Endothelial cell of coronary artery (primary cell): Measurements from ENCODE around the gene COMMD8. TPM values are rescaled to one million over a fixed set of nuclear protein-coding genes. Genes with fewer than 3 reads are reported as not detected.

Experiments
- total RNA-seq: library from RNA; depleted of rRNA; stranded (reverse); fragments of >200 nt; gene quantifications from 2 replicates; pipeline ENCODE4 v1.2.3, GENCODE V29; 2014

COMMD8 gene
- 12.1 and 16.4 TPM in 2 replicates for total RNA-seq

DNA sequence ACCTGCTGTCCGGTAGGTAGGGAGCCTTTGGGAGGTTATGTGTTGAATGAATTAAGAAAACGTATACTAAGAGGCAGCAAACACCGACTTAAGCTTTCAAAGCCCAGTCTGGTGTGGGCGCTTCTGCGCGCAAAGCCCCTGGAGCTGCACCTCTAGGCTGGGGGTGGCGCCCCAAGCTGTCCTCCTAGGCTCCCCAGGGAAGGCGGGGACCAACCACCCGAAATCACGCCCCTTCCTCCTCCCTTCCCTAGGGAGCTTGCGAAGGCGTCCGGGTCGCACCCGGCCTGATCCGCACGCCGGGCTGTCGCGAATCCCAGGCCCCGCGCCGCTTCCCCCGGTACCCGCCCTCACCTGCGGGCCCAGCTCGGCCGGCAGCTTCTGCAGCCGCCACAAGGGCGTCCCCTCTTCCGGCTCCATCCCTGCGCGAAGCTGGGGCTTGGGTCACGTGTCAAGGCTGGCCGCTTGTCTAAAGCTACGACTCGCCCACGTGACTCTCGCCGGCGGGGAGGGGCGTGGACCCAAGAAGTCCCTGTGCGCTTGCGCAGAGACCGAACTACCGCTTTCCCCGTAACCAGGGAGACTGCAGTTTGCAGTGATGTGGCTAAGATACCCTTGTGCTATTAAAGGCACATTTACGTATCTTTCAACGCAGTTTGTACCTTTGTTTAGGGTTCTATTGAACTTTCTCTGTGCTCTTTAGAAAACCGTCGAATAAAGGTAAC, at the start of gene COMMD8:
TSS of gene COMMD8 (minus strand) at position 468 of the 722 bp plus-strand sequence. CDS start at position 417, 51 bp downstream.

DNA sequence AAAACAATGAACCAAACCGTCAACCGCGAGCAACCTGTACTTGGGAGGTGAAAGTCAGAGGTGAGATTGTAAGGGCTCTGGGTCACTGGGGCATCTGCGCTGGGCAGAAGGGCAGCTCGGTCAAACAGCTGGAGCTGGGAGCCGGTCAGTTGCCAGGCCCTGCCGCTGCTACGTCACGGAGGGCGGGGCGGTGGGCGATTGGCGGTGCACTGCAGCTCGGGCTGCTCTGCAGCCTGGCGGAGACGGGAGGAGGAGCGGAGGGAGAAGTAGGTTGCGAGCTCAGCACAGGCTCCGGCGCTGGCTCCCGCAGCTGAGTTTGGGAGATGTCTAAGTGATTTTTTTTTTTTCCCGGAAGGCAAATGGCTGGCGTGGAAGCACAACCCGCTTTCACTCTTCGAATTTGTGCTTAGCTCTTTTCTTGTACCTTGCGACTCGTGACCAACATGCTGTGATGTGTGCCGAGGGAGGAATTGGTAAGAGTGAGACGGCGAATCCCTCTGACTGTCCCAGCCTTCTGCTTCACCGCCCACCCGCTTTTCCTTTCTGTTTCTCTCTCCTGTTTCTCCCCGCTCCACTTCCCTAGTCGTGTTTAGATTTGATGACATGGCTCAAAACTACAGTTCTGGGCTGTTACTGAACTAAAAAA, 21.7 kb upstream of the COMMD8 start, which contains the start of gene ATP10D:
TSS of gene ATP10D (plus strand) at position 229 of the 646 bp plus-strand sequence. CDS start 27,266 bp downstream, outside the sequence.

Other genes with a start within 250 kb of the COMMD8 start
- gene ATP10D, start 21.6 kb upstream of the COMMD8 start, total RNA-seq, result 14.4 and 24.1 TPM in 2 replicates